ENCODE measurements around the gene EMP3. TPM values are rescaled to one million over a fixed set of nuclear protein-coding genes. Genes with fewer than 3 reads are reported as not detected.

The EMP3 gene
- total RNA-seq, 1 experiment from 2014 or later, result 36.2 TPM

GRCh38 chr19:48378194-48378570 is 52.8 kb downstream of the EMP3 start:
- DNase-seq (ENCODE audit: low read depth), result peak; percentile 34

GRCh38 chr19:48379058-48379457 is 53.7 kb downstream of the EMP3 start:
- DNase-seq (ENCODE audit: low read depth), result peak; percentile 40

Other genes starting within 250 kb of the EMP3 start
- 2.2 and 4.7 TPM in 2 replicates for gene PLA2G4C, start 214.7 kb upstream of the EMP3 start, total RNA-seq (2014; rRNA removed; shearing (Covaris generic))
- gene LIG1, start 155.2 kb upstream of the EMP3 start, total RNA-seq (2014; rRNA removed; shearing (Covaris generic)), result 48.5 and 83.8 TPM in 2 replicates
- 0.86 and 3.0 TPM in 2 replicates for gene ZSWIM9, start 154.9 kb upstream of the EMP3 start, total RNA-seq (2014; rRNA removed; shearing (Covaris generic))
- 13.2 and 14.2 TPM in 2 replicates for gene CARD8, start 69.6 kb upstream of the EMP3 start, total RNA-seq (2014; rRNA removed; shearing (Covaris generic))
- gene ZNF114, start 55.5 kb upstream of the EMP3 start, total RNA-seq (2014; rRNA removed; shearing (Covaris generic)), result 0.54 and 1.2 TPM in 2 replicates
- 2.5 and 3.8 TPM in 2 replicates for gene TMEM143, start 38.4 kb downstream of the EMP3 start, total RNA-seq (2014; rRNA removed; shearing (Covaris generic))
- gene SYNGR4, start 38.8 kb downstream of the EMP3 start, total RNA-seq (2014; rRNA removed; shearing (Covaris generic)), result not detected in 2 replicates
- gene KDELR1, start 66.0 kb downstream of the EMP3 start, total RNA-seq (2014; rRNA removed; shearing (Covaris generic)), result 54.5 and 61.0 TPM in 2 replicates
- 0.09 TPM in 1 of 2 replicates, not detected in the other for gene GRIN2D, start 68.1 kb downstream of the EMP3 start, total RNA-seq (2014; rRNA removed; shearing (Covaris generic))
- 108 and 129 TPM in 2 replicates for gene GRWD1, start 120.4 kb downstream of the EMP3 start, total RNA-seq (2014; rRNA removed; shearing (Covaris generic))
- 1.8 and 3.8 TPM in 2 replicates for gene KCNJ14, start 130.0 kb downstream of the EMP3 start, total RNA-seq (2014; rRNA removed; shearing (Covaris generic))
- gene CYTH2, start 143.8 kb downstream of the EMP3 start, total RNA-seq (2014; rRNA removed; shearing (Covaris generic)), result 43.3 and 93.8 TPM in 2 replicates
- under 0.01 TPM in 1 of 2 replicates, not detected in the other for gene LMTK3, start 186.3 kb downstream of the EMP3 start, total RNA-seq (2014; rRNA removed; shearing (Covaris generic))
- not detected in 2 replicates for gene SULT2B1, start 226.6 kb downstream of the EMP3 start, total RNA-seq (2014; rRNA removed; shearing (Covaris generic))

All from Daoy (cell line).